ENCODE measurements around the gene FOSL2.

GRCh38 chr2:28430788-28431418, 38.2 kb downstream of the FOSL2 start:
- TF ChIP-seq CREB1 (CRISPR knock-in tag; IDR thresholded peaks at IDR 0.05; ENCODE audit: low read depth) (no peak), EZH2 (IDR thresholded peaks at IDR 0.05; ENCODE audit: low read depth, unreplicated experiment) (no peak), CTCF (conservative IDR thresholded peaks at IDR 0.05; ENCODE audit: low read depth in 2 of 2) (no peak), ETS1 (IDR thresholded peaks at IDR 0.05) (no peak), EZH2phosphoT487 (IDR thresholded peaks at IDR 0.05; ENCODE audit: unreplicated experiment) (no peak), NANOG (IDR thresholded peaks at IDR 0.05; ENCODE audit: borderline replicate concordance) (no peak), JUNB (IDR thresholded peaks at IDR 0.05; ENCODE audit: unreplicated experiment) (no peak), POLR2AphosphoS5 (IDR thresholded peaks at IDR 0.05; ENCODE audit: low read depth) (no peak), REST (IDR thresholded peaks at IDR 0.05; ENCODE audit: unreplicated experiment) (no peak), ZNF114 (CRISPR knock-in tag; IDR thresholded peaks at IDR 0.05) (no peak), STAT1 (IDR thresholded peaks at IDR 0.05; ENCODE audit: unreplicated experiment) (no peak), ZNF331 (CRISPR knock-in tag; IDR thresholded peaks at IDR 0.05; ENCODE audit: low read depth) (no peak)
